K562 (cell line): Measurements from ENCODE around the gene THEM4. TPM values are rescaled to one million over a fixed set of nuclear protein-coding genes. Genes with fewer than 3 reads are reported as not detected.

ENCODE experiments used
- ATAC-seq: fragments of 200-7000 bp; cut with Tn5 transposase; 3 replicates; pipeline ENCODE4 v1.9.1; 2020; ENCODE audit warnings: moderate library complexity
- BruUV-seq: library from RNA; stranded (reverse); fragments of 400-500 nt; replicated peaks from 2 replicates; lab custom pipeline; 2021; lab: Mats Ljungman, UMichigan
- CTCF ChIA-PET: fragments of 300-600 bp; formaldehyde crosslinking; extraction: SDS; loops from one replicate; lab custom pipeline; 2021; ENCODE audit warnings: low intra/inter-chr PET ratio; lab: Yijun Ruan, JAX
- POLR2A ChIA-PET: fragments of 300-600, 350-650 bp; sonication (Branson Sonifier 250); formaldehyde crosslinking; extraction: SDS; loops from one replicate; lab custom pipeline; 2021; ENCODE audit warnings: antibody characterized with exemption, inconsistent platforms; lab: Yijun Ruan, JAX
- DNase-seq, 4 experiments: peaks; one replicate each; pipeline versions ENCODE4 v3.0.0 to v3.0.0-alpha.2; 2011 to 2018; ENCODE audit warnings: low spot score in 3 of 4, mixed read lengths in 3 of 4; ENCODE audit errors: extremely low read depth in 1 of 4
- FAIRE-seq: peaks from 2 replicates; lab custom pipeline; 2011; peaks lifted over from hg19 to GRCh38; lab: Jason Lieb, UNC
- H2AFZ ChIP-seq: 2 replicates; pipeline ENCODE4 v1.6.0; 2011; ENCODE audit warnings: low read depth, low read length, control low read depth, inconsistent platforms
- H3K27ac ChIP-seq: fragments of 200-600 bp; 3 replicates; pipeline ENCODE4 v1.8.0; 2011; ENCODE audit warnings: low read depth, mild to moderate bottlenecking, control low read depth, inconsistent platforms, low read length, moderate library complexity, mixed read lengths; ENCODE audit errors: extremely low read depth
- H3K27me3 ChIP-seq, 2 experiments: fragments of 300-600 bp in 1 of 2; 2 replicates in 1 of 2; 3 replicates in 1 of 2; pipeline versions ENCODE4 v1.6.0 to v1.8.0; 2011; ENCODE audit warnings: inconsistent platforms in 2 of 2, low read length in 2 of 2, mild to moderate bottlenecking in 1 of 2, mixed read lengths in 1 of 2, moderate library complexity in 1 of 2; ENCODE audit not compliant: control insufficient read depth in 2 of 2, insufficient read depth in 2 of 2
- H3K36me3 ChIP-seq: fragments of 300-600 bp; 3 replicates; pipeline ENCODE4 v1.8.0; 2011; ENCODE audit warnings: mild to moderate bottlenecking, low read length, inconsistent platforms; ENCODE audit not compliant: control insufficient read depth, insufficient read depth
- H3K4me1 ChIP-seq, 2 experiments: fragments of 200-600 bp in 1 of 2; replicated peaks in 1 of 2; 2 replicates in 1 of 2; 3 replicates in 1 of 2; pipeline versions ENCODE4 v1.5.1 to v1.8.0; 2011; ENCODE audit warnings: inconsistent platforms in 2 of 2, low read length in 2 of 2, mild to moderate bottlenecking in 1 of 2, mixed read lengths in 1 of 2, moderate library complexity in 1 of 2; ENCODE audit not compliant: control insufficient read depth in 2 of 2, insufficient read depth in 2 of 2
- H3K4me2 ChIP-seq: 2 replicates; pipeline ENCODE4 v1.6.1; 2011; ENCODE audit warnings: low read length, control low read depth, inconsistent platforms, mixed read lengths; ENCODE audit not compliant: insufficient read depth
- H3K4me3 ChIP-seq: fragments of 200-600 bp; sonication (generic), shearing (Covaris generic); 2 replicates; pipeline ENCODE4 v1.5.1; 2016; ENCODE audit warnings: control low read depth, inconsistent platforms
- H3K79me2 ChIP-seq: fragments of 200-600 bp; 3 replicates; pipeline ENCODE4 v1.8.0; 2011; ENCODE audit warnings: low read length, inconsistent platforms; ENCODE audit not compliant: control insufficient read depth, insufficient read depth
- H3K9ac ChIP-seq, 2 experiments: 2 replicates each; pipeline versions ENCODE4 v1.6.0 to v1.6.1; 2011; ENCODE audit warnings: low read depth in 2 of 2, low read length in 2 of 2, control low read depth in 1 of 2, inconsistent platforms in 1 of 2, mild to moderate bottlenecking in 1 of 2, mixed read lengths in 1 of 2; ENCODE audit not compliant: insufficient read depth in 1 of 2
- H3K9me1 ChIP-seq: one replicate; pipeline ENCODE4 v1.6.0; 2011; ENCODE audit warnings: inconsistent platforms, mild to moderate bottlenecking, low read length, moderate library complexity; ENCODE audit not compliant: control insufficient read depth, insufficient read depth
- H3K9me3 ChIP-seq: replicated peaks from 2 replicates; pipeline ENCODE4 v1.5.1; 2011; ENCODE audit warnings: low read depth, low read length, inconsistent platforms; ENCODE audit not compliant: control insufficient read depth, insufficient read depth
- H4K20me1 ChIP-seq: replicated peaks from 2 replicates; pipeline ENCODE4 v1.6.1; 2011; ENCODE audit warnings: low read length, inconsistent platforms, mixed read lengths; ENCODE audit not compliant: control insufficient read depth, insufficient read depth
- ARID2 ChIP-seq: fragments of 450-650 bp; IDR thresholded peaks from 2 replicates; pipeline ENCODE4 v1.6.1; 2017; ENCODE audit warnings: antibody characterized with exemption, mild to moderate bottlenecking
- CEBPB ChIP-seq: fragments of 450-650 bp; IDR thresholded peaks from 2 replicates; pipeline ENCODE4 v1.6.1; 2016; ENCODE audit warnings: missing genetic modification characterization, missing compliant biosample characterization
- SPI1 ChIP-seq: IDR thresholded peaks from 2 replicates; pipeline ENCODE4 v1.6.1; 2011; ENCODE audit warnings: low read depth, low read length, control low read depth, borderline replicate concordance
- XRCC4 ChIP-seq: IDR thresholded peaks from one replicate; pipeline ENCODE4 v1.6.1; 2011; ENCODE audit not compliant: insufficient read depth, insufficient read length; ENCODE audit errors: extremely low read depth
- ZNF197 ChIP-seq: fragments of 200-800 bp; sonication (Bioruptor generic); IDR thresholded peaks from 2 replicates; pipeline ENCODE4 v1.6.1; 2016; ENCODE audit warnings: low read depth, missing genetic modification characterization, missing compliant biosample characterization
- WGBS: fragments of 100-300 bp; shearing (Covaris generic); methylation state at CpG from one replicate; pipeline ENCODE4 v1.1.6; 2016; ENCODE audit warnings: low coverage, mixed read lengths; ENCODE audit not compliant: insufficient coverage; ENCODE audit errors: missing lambda C conversion rate; 5-methylcytosine and 5-hydroxymethylcytosine counted together
- in situ Hi-C: fragments of 300-500 bp; cut with MboI; formaldehyde crosslinking; loops from 4 replicates; pipeline ENCODE4 v1.15.0; 2018; ENCODE audit warnings: inconsistent platforms, mixed read lengths
- intact Hi-C: fragments of 100-400 bp; cut with micrococcal nuclease; formaldehyde crosslinking; loops from 2 replicates; pipeline ENCODE4 v1.14.2; 2022
- polyA plus RNA-seq, 8 experiments: library from polyadenylated mRNA; depleted of rRNA in 4 of 8; stranded (reverse) in 5 of 8; unstranded in 3 of 8; fragments of >200 nt; fragmentation: Nextera tagmentation in 2 of 8; fragmentation: Illumina TruSeq in 1 of 8; extraction: Ambion mirVana in 2 of 8; extraction: Trizol in 1 of 8; gene quantifications; 2 replicates each; pipeline versions ENCODE4 v1.2.1 to v1.2.3, GENCODE V29; 2011 to 2014; ENCODE audit warnings: inconsistent platforms in 1 of 8, missing spikeins in 1 of 8
- total RNA-seq, 7 experiments: library from RNA; depleted of rRNA in 6 of 7; stranded (reverse); fragments of >200 nt in 6 of 7; fragmentation: Illumina TruSeq in 2 of 7; extraction: Trizol in 2 of 7; gene quantifications; 2 replicates each; pipeline versions ENCODE4 v1.2.1 to v1.2.3, GENCODE V29; 2011 to 2021; ENCODE audit warnings: low replicate concordance in 1 of 7
- TF ChIP-seq, protein P1 (sequence below): fragments of 450-650 bp; formaldehyde crosslinking; IDR thresholded peaks from 2 replicates; pipeline ENCODE4 v1.4.0; 2020; ENCODE audit warnings: mild to moderate bottlenecking, moderate library complexity
- TF ChIP-seq, protein P2 (sequence below): sonication (generic); formaldehyde crosslinking; IDR thresholded peaks from 2 replicates; pipeline ENCODE4 v1.8.0; 2022; ENCODE audit warnings: mild to moderate bottlenecking, low read depth, missing genetic modification reagents

The THEM4 gene
- total and polyA plus RNA-seq, 9 of the 15 experiments (the other 6 are each of a cell fraction or from before 2014, with no cell fraction given): 8.6 to 71.9 (median 35.3) TPM

DNA sequence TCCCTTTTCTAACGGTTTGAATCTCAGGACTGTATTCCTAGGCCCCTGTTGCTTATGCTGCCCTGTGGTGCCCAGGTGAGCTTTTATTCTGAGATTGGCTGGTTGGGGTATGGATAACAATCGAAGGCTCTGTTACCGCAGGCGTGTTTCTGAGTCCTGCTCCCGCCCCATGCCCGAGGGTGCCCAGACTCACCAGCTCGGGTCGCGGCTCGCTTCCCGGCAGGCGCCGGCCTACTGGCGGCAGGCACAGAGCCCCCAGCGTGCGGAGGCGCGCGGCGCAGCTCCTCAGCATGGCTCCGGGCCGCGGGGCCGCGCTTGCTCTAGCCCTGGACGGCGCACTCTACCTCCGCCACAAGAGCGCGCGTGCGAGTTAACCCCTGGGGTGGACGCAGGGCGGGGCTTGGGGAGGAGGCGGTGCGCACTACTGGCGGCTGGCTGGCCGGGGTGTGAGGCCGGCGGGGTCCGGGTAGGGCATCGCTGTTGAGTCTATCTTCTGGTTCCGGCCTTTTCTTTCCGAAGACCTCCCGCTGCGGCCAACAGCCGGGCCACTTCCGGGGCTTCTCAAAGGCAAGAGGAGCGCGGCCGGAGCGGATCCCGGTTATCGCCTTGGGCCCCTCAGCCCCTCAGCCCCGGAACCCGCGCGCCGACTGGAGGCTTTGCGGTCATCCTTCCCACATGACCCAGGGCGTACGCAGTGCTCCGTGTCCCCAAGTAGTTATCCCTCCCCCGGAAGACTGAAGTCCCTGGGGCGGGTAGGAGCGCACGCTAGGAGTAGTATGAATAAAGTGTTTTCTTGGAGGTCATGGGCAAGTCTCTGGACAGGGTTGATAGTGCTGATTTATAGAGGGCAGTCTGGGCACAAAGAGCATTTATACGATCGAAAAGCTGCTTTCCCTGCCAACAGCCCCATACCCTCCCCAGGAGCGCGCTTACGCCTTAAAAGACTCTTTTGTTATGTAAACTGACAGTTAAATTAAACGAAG lies at the start of gene THEM4 (continued):
- TF ChIP-seq, protein P1, sequence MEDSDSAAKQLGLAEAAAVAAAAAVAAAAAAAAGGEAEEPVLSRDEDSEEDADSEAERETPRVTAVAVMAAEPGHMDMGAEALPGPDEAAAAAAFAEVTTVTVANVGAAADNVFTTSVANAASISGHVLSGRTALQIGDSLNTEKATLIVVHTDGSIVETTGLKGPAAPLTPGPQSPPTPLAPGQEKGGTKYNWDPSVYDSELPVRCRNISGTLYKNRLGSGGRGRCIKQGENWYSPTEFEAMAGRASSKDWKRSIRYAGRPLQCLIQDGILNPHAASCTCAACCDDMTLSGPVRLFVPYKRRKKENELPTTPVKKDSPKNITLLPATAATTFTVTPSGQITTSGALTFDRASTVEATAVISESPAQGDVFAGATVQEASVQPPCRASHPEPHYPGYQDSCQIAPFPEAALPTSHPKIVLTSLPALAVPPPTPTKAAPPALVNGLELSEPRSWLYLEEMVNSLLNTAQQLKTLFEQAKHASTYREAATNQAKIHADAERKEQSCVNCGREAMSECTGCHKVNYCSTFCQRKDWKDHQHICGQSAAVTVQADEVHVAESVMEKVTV (CRISPR knock-in tag): no peak
- TF ChIP-seq SPI1 (no peak), ARID2 (no peak), XRCC4 (no peak)
- TF ChIP-seq, protein P2, sequence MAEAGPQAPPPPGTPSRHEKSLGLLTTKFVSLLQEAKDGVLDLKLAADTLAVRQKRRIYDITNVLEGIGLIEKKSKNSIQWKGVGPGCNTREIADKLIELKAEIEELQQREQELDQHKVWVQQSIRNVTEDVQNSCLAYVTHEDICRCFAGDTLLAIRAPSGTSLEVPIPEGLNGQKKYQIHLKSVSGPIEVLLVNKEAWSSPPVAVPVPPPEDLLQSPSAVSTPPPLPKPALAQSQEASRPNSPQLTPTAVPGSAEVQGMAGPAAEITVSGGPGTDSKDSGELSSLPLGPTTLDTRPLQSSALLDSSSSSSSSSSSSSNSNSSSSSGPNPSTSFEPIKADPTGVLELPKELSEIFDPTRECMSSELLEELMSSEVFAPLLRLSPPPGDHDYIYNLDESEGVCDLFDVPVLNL (CRISPR knock-in tag): no peak

DNA sequence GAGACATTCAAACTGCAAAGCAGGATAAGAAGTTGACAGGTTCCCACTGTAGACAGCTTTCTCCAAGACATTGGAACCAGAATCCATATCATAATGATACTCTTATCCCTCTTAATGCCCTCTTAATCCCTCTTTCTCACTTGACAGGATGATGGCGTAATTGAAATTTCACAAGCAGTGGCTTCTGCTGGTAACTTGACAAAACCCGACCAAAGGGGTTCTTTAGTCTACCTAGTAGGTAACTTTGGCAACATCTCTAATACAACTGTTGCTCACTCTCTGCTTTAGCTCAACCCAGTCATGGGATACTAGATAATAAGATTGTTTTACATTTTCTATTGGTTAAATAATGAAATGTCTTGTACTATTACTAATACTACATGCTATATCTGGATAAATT lies 49.6 kb upstream of the THEM4 start:
- Histone ChIP-seq H3K27ac (no peak overlapping the region), H3K4me2 (no peak overlapping the region), H2AFZ (no peak overlapping the region), H3K9ac (no peak overlapping the region), H3K4me1 (no peaks in the 10 kb centered on the region), H4K20me1 (no peaks in the 10 kb centered on the region), H3K36me3 (no peaks in the 10 kb centered on the region), H3K79me2 (no peaks in the 10 kb centered on the region), H3K27me3 (no peaks in the 10 kb centered on the region), H3K9me1 (no peaks in the 10 kb centered on the region), H3K9me3 (no peaks in the 10 kb centered on the region), H3K4me3 (no peak overlapping the region)
- no TSS peak for BruUV-seq
- ChIA-PET POLR2A (no interaction called here), CTCF (no interaction called here)
- FAIRE-seq (no peak), DNase-seq (no peak), ATAC-seq (no peak)
- WGBS: 30% methylated on average over 2 of the region's 2 CpGs
- TF ChIP-seq CEBPB (tag) (peak; percentile 33; the same call in 1 of the 2 replicates), ZNF197 (CRISPR knock-in tag) (no peak)
- in situ Hi-C loops (no loop called here), intact Hi-C loops (no loop called here)
